DMS53 treated with DMSO at 0.1 percent for 48 hours (cell line): ENCODE results near the gene IRF8.

ENCODE experiments used
- DNase-seq: peaks from one replicate; lab custom pipeline; 2025; ENCODE audit not compliant: unreplicated experiment; lab: John Stamatoyannopoulos, UW

The IRF8 gene

DNA sequence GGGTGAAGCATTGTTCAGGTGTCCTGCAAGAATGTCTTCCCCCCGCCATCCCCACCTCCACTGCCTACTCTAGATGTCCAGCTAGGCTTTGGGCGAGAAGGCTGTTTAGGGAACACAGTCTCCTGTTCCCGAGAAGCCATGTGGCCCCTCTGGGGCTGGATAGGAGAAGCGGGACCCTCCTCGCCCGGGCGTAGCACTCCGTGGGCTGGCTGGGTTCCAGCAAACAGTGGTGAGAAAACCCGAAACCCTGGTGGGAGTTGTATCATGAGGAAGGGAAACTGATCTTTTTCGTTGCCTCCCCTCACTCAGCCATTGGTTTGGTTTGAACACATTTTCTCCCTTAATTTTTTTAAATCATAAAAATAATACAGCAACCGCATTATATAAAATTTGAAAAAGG lies 56.6 kb downstream of the IRF8 start:
- no peak for DNase-seq

DNA sequence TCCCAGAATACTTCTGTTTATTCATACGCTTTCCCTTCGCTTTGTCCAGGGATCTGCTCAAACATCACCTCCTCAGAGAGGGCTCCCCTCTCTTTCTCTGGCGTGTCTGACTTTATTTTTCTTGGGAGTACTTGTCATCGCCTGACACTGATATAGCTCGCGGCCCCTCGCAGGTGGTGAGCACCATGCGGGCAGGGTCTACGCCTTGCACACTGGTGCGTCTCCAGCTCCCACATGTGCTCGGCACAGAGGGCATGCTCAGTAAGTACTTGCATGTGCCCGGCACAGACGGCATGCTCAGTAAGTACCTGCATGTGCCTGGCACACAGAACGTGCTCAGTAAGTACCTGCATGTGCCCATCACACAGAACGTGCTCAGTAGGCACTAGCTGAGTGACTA lies 57.5 kb downstream of the IRF8 start:
- no peak for DNase-seq

DNA sequence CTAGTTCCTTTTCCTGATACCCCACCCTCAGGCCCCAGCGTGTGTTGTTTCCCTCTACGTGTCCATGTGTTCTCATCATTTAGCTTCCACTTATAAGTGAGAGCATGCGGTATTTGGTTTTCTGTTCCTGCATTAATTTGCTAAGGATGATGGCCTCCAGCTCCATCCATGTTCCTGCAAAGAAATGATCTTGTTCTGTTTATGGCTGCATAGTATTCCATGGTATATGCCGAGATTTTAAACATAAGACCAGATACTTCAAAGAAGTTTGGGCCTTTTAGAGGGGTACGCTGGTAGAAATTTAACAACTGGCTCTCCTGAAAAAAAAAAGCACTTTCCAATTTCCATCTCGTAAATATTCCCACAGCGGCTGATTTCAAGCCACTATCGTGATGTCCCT lies 59.8 kb downstream of the IRF8 start:
- no peak for DNase-seq

DNA sequence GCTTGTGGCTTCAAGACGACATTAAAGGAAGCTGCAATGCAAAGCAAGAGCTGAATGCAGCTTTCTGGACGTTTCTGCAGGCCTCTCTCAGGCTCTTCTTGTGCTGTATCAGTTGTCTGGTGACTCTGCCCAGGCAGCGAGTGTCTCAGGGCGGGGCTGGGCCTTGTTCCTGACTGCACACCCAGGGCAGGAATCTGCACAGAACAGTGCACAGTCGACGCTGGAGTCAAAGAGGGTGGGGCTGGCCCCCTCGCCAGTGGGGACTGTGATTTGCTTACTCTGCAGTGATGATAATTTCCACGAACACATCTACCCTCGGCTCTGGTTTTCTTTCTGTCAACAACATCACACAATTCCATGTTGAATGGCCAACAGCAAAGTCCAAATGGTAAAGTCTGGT lies 60.7 kb downstream of the IRF8 start:
- no peak for DNase-seq

DNA sequence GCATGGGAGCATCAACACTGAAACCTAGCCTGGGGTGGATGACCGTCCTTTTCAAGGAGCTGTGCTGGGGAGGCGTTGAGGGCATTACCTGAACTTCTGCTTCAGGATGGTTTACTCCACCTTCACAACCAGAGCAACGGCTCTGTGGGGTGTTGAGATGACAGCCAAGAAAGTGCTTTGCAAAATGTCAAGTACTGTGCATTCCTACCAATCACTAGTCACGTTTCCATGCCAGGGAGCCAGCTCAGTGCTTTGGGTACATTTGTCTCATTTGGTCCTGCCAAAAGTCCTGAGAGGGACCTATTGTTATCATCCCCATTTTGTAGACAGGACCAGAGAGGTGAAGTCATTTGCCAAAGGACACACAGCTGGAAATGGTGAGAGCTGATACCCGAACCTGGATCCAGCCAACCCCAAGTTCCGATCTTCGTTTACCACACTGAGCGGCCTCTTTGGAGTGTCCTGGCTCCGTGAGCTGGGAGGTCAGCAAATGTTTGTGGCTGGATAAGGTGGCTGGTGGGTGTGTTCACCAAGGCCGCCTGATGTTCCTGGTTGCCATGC lies 61.6 kb downstream of the IRF8 start:
- DNase-seq, result no peak

DNA sequence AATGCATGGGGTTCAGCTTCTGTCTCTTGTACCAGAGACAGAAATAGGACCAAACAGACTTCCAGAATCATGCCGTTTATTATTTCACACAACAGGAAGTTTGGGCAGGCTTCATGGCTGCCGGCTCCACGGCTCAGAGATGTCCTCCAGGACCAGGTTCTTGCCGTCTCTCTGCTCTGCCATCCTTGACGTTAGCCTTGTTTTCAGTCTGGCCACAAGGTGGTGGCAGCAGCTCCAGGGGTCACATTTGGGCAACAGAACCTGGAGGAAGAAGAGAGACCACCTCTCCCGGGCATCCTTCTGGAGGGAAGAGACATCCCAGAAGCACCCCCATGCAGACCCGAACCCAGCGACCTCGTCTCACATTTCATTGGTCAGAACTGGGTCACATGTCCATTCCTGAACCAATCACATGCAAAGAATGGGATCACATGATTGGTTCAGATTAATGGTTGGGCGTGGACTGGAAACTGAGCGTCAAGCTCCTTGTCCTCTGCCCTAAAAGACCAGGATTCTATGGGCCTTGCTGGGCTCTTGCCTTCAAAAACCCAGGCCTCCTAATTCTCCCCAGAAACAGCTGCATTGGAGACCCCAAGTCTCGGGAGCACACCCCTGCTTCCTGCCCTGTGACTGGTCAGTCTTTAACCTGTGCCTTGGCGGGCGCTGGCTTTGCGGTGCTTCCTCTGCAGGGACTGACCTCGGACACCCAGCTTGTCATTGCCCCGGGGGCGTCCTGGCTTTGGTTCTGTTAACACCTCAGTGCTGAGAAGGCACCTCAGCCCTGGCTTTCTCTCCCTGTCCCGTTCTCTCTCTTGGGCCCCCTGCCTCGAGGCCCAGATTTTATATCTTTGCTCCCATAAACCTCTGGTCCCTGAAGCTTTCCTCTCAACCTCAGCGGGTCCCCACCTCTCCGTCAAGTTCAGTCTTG lies 63.3 kb downstream of the IRF8 start:
- DNase-seq, result no peak

DNA sequence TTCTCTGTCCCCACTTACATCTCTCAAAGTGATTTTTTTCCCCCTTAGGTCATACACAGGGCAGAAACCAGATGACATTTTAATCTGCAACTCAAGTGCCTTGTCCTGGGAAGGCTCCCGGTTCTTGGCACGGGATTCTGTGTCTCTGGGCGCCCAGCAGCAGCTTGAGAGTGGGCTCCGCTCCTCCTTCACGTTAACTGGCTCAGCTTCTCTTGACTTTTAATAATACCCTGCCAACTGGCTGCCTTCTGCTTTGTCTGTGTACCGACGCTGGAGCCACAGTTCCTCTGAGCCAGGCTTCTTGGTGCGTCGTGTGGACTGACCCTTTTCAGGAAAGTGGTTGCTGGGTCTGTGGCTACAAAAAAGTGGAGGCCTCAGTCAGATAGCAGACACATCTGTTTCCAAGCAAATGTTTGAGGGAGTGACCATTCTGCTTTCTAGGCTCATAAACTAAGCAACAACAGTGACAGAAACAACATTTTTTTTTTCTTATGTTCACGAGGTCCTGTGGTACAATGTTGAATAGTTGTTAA lies 64.9 kb downstream of the IRF8 start:
- no peak for DNase-seq

DNA sequence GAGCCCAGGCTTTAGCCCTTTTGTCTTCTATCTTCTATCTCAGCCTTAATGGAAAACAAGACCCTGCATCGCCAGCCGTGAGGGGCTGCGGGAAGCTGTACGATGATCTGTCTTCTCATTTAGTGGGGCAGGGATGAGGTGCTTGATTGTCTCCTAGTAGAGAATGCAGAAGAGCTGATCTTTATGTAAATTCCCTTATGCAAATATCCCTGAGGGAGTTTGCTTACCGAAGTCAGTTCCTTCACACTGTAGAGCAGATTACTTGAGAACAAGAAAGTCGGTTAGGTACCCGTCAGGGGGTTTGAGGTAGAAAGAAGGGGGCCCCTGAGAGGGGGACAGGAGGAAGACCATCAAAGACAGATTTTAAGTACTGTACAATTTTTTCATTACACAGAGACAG lies 66.2 kb downstream of the IRF8 start:
- no peak for DNase-seq

DNA sequence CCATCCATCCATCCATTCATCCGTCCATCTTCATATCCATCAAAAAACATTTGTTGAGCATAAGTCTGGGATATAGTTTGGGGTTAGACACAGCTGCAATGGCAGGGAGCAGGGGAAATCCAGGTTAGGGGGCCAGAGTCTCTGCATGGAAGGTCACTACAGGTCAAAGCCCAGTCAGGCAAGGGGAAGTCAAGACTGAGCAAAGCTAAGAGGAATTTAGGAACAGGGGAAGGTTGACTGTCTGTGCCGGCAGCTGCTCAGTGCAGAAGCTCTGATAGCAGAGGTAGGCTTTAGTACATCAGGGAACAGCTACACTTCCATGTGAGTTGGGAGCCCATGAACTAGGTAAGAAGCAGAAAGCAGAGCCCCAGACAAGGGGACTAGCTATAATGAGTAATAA lies 68.1 kb downstream of the IRF8 start:
- DNase-seq, result no peak

DNA sequence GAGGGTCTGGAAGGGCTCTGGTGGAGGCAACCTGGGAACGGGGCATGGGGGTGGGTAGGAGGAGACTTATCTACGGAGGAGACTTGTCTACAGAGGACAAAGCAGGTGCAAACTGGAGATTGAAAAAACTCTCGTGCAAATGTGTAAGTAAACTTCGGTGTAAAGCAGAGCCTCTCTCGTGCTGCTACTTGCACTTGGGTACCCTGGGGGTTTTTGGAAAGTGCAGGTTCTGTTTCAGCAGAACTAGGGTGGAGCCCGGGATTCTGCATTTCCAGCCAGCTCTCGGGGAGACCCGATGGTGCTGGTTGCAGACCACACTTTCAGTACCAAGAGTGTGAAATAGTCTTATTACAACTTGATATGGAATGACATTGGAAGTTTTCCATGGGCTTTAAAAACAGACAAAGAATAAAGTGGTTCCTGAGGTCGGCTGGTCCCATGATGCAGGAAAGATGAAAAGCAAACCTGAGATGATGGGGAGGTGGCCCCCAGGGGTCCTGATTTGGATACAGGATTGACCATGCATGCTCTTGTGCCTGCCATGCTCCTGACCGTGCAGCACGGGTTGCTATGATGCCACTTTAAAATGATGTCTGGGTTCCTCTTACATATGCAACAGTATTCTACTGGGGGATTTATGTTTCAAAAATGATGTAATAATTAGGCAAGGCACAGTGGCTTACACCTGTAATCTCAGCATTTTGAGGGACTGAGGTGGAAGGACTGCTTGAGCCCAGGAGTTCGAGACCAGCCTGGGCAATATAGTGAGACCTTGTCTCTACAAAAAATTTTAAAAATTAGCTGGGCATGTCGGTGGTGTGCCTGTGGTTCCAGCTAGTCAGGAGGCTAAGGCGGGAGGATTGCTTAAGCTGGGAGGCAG lies 69.3 kb downstream of the IRF8 start:
- DNase-seq, result no peak

DNA sequence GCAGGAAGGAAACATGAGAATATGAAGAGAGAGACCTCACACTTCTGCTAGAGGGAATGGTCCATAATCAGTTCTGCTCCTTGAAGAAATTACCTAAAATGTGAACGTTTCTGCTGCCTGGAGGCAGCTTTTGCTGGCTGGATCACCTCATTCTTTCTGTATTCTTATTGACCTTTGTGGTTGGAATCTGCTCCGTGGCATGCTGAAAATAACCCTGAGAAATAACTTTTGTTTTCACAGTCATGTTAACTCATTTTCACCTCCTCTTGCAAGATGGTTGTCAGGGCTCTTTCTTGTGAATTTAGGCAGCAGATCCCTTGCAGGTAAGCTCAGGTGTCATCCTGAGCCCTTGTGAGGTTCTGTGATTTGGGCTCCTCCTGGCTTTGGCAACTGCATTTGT lies 70.2 kb downstream of the IRF8 start:
- no peak for DNase-seq

DNA sequence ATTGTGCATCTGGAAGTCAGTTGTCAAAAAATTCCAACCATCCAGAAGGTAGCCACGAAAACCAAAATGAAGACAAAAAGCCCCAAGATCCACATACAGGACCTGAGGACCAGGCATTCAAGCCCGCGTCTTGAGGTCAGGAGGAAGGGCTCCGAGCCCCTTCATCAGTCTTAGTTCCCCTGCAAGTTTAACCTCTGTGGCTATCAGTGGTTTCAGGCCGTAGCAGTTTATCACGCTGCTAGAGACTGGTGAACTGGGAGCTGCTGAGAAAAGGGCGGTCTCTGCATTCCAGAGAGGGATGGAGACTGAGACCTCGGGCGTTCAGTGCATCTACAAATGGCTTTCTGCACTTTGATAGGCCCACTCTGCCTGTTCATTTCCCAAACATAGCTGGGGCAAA lies 70.6 kb downstream of the IRF8 start:
- DNase-seq, result no peak

DNA sequence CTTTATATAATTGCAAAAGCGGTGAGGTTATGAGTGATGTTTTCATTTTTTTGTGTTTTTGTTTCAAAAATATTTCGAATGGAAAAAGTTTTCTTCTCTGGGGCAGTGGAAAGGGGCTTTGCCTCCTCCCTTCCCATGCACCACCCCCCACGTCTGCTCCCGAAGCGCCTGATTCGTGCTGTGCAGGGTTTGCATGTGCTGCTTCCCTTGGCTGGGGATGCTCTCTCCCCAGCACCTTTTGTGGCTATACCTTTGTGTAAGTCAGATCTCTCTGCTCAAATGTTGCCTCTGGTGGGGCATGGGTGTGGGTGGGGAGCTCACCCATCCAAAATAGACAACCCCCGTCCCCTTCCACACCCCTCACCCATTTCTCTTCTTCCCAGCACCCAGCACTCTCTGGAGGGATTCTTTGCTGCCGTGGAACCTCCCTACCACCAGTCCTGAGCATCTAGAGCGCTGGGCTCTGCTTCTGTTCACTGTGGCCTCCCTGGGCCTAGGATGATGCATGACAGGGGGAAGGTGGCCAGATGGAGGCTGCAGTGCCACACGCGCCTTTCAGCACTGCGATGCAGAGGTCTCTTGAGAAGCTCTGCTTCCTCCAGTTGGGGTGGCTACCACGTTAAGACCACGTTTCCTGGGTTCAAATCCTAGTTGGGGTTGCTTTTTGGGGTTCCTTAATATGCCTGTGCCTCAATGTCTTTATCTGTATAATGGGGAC lies 71.2 kb downstream of the IRF8 start:
- DNase-seq, result no peak

DNA sequence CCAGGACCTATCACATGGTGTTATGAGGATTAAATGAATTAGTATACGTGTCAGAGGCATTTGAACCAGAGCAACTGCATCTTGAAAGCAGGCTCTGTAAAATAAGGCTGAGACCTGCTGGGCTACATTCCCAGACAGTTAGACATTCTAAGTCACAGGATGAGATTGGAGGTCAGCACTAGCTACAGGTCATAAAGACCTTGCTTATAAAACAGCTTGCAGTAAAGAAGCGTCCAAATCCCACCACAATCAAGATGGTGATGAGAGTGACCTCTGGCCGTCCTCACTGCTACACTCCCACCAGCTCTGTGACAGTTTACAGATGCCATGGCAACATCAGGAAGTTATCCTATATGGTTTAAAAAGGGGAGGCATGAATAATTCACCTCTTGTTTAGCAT lies 71.8 kb downstream of the IRF8 start:
- no peak for DNase-seq
